Panc1 (cell line): Measurements from ENCODE around the gene ANKRD17. TPM values are rescaled to one million over a fixed set of nuclear protein-coding genes. Genes with fewer than 3 reads are reported as not detected.
A peak's percentile ranks its signal among the peaks of the same experiment; 100 is the strongest.

Source experiments
- ATAC-seq: fragments of 200-7000 bp; cut with Tn5 transposase; 2 replicates; pipeline ENCODE4 v1.9.1; 2020; ENCODE audit warnings: mild to moderate bottlenecking, moderate library complexity
- BruUV-seq: library from RNA; stranded (reverse); fragments of 400-500 nt; replicated peaks from 2 replicates; lab custom pipeline; 2021; lab: Mats Ljungman, UMichigan
- CTCF ChIA-PET: fragments of 300-600 bp; sonication (Branson Sonifier 250); formaldehyde crosslinking; loops from one replicate; lab custom pipeline; 2022; ENCODE audit warnings: antibody characterized with exemption; lab: Charles Lee
- POLR2A ChIA-PET: fragments of 300-600 bp; sonication (Branson Sonifier 250); formaldehyde crosslinking; loops from one replicate; lab custom pipeline; 2022; ENCODE audit warnings: antibody characterized with exemption; lab: Charles Lee
- DNase-seq: peaks from one replicate; pipeline ENCODE4 v3.0.0-alpha.2; 2010; ENCODE audit warnings: low read depth, low spot score
- H3K27ac ChIP-seq: 2 replicates; pipeline ENCODE4 v1.5.1; 2011; ENCODE audit warnings: mild to moderate bottlenecking, low read length, inconsistent platforms
- H3K27me3 ChIP-seq: fragments of 200-500 bp; sonication (Bioruptor generic); 2 replicates; pipeline ENCODE4 v1.6.0; 2014; ENCODE audit warnings: low read length, inconsistent platforms; ENCODE audit not compliant: control insufficient read depth, insufficient read depth
- H3K36me3 ChIP-seq: fragments of 200-500 bp; sonication (Bioruptor generic); 2 replicates; pipeline ENCODE4 v1.5.1; 2014; ENCODE audit warnings: inconsistent platforms, mild to moderate bottlenecking, low read length, moderate library complexity; ENCODE audit not compliant: control insufficient read depth, insufficient read depth
- H3K4me1 ChIP-seq: 2 replicates; pipeline ENCODE4 v1.5.1; 2011; ENCODE audit warnings: inconsistent platforms, mild to moderate bottlenecking, low read length, moderate library complexity; ENCODE audit not compliant: control insufficient read depth, insufficient read depth
- H3K4me3 ChIP-seq, 2 experiments: 2 replicates each; pipeline ENCODE4 v1.5.1; 2011 to 2012; ENCODE audit warnings: low read depth in 2 of 2, low read length in 2 of 2, mild to moderate bottlenecking in 2 of 2, inconsistent platforms in 1 of 2, moderate library complexity in 1 of 2
- H3K9me3 ChIP-seq: fragments of 200-500 bp; sonication (Bioruptor generic); 2 replicates; pipeline ENCODE4 v1.5.1; 2014; ENCODE audit warnings: low read depth, mild to moderate bottlenecking, inconsistent platforms, low read length, moderate library complexity; ENCODE audit not compliant: control insufficient read depth, insufficient read depth
- CTCF ChIP-seq: fragments of 450-650 bp; IDR thresholded peaks from 2 replicates; pipeline ENCODE4 v1.5.1; 2017; ENCODE audit warnings: mild to moderate bottlenecking
- POLR2AphosphoS5 ChIP-seq: IDR thresholded peaks from 2 replicates; pipeline ENCODE4 v1.6.1; 2012; ENCODE audit warnings: mild to moderate bottlenecking, low read depth, low read length, moderate library complexity
- REST ChIP-seq, 2 experiments: IDR thresholded peaks; 2 replicates each; pipeline ENCODE4 v1.6.1; 2011 to 2012; ENCODE audit warnings: low read depth in 2 of 2, control low read depth in 1 of 2, low read length in 1 of 2, mild to moderate bottlenecking in 1 of 2, moderate library complexity in 1 of 2; ENCODE audit not compliant: insufficient read depth in 1 of 2
- SIN3A ChIP-seq: IDR thresholded peaks from 2 replicates; pipeline ENCODE4 v1.6.1; 2012; ENCODE audit warnings: low read depth, mild to moderate bottlenecking, low read length, moderate library complexity, borderline replicate concordance; ENCODE audit not compliant: insufficient read depth
- TCF7L2 ChIP-seq: IDR thresholded peaks from 2 replicates; pipeline ENCODE4 v1.6.1; 2011; ENCODE audit warnings: mild to moderate bottlenecking, low read depth, low read length, inconsistent platforms
- in situ Hi-C: cut with HindIII; loops from 2 replicates; pipeline ENCODE4 v1.10.0; 2016; ENCODE audit warnings: low sequenced_read_pairs, low pct_unique_long_range_greater_than_20kb
- intact Hi-C: fragments of 100-400 bp; cut with micrococcal nuclease; formaldehyde crosslinking; loops from one replicate; pipeline ENCODE4 v1.10.0; 2022; ENCODE audit not compliant: unreplicated experiment
- total RNA-seq: library from RNA; stranded (reverse); gene quantifications from one replicate; pipeline ENCODE4 v1.2.1, GENCODE V29; 2021; ENCODE audit not compliant: unreplicated experiment

The ANKRD17 gene
- total RNA-seq, 1 experiment from 2014 or later = 38.5 TPM

GRCh38 chr4:73308286-73308685 lies 49.7 kb upstream of the ANKRD17 start:
- intact Hi-C loops = no loop called here
- no TSS peak for BruUV-seq

GRCh38 chr4:73303711-73304110 lies 45.1 kb upstream of the ANKRD17 start:
- DNase-seq (no peak), ATAC-seq (no peak)
- no peak overlapping the region for H3K27ac ChIP-seq
- intact Hi-C loops = no loop called here
- CTCF ChIA-PET = no interaction called here
- BruUV-seq = no TSS peak
- no peaks in the 10 kb centered on the region for H3K4me1 ChIP-seq
- POLR2A ChIA-PET = no interaction called here
- TF ChIP-seq POLR2AphosphoS5 (no peak), SIN3A (no peak), CTCF (no peak), TCF7L2 (no peak), REST (IDR thresholded peaks at IDR 0.05; ENCODE audit: insufficient read depth in 1 of 2, low read depth in 2 of 2, low read length in 1 of 2) (no peak)
- H3K36me3 ChIP-seq = no peaks in the 10 kb centered on the region
- no peaks in the 10 kb centered on the region for H3K9me3 ChIP-seq
- no peaks in the 10 kb centered on the region for H3K27me3 ChIP-seq
- H3K4me3 ChIP-seq = no peak overlapping the region
- in situ Hi-C loops = no loop called here

More at GRCh38 chr4:73308286-73308685, 49.7 kb upstream of the ANKRD17 start:
- H3K4me1 ChIP-seq = no peaks in the 10 kb centered on the region
- no peaks in the 10 kb centered on the region for H3K9me3 ChIP-seq
- H3K27ac ChIP-seq = no peak overlapping the region
- ChIA-PET POLR2A (no interaction called here), CTCF (no interaction called here)
- TF ChIP-seq CTCF = peak; percentile 26; the same call in 1 of the 2 replicates
- TF ChIP-seq SIN3A = no peak
- ATAC-seq = peak; percentile 58; the same call in 1 of the 2 replicates
- in situ Hi-C loops = no loop called here
- H3K36me3 ChIP-seq = no peaks in the 10 kb centered on the region
- H3K4me3 ChIP-seq = no peak overlapping the region
- no peaks in the 10 kb centered on the region for H3K27me3 ChIP-seq
- no peak for DNase-seq
